HG03442 (cell line): ENCODE measurements around the gene DNAJB12.
"Not testable (repeated sequence)": the region's sequence is repeated elsewhere in the genome, so short reads cannot be mapped to it uniquely, and the experiment has no call there.

ENCODE experiments used
- ATAC-seq: cut with Tn5 transposase; IDR thresholded peaks from one replicate; pipeline ENCODE4 v1.9.1; 2021; ENCODE audit warnings: mild to moderate bottlenecking, moderate library complexity; ENCODE audit not compliant: unreplicated experiment

Gene DNAJB12

DNA sequence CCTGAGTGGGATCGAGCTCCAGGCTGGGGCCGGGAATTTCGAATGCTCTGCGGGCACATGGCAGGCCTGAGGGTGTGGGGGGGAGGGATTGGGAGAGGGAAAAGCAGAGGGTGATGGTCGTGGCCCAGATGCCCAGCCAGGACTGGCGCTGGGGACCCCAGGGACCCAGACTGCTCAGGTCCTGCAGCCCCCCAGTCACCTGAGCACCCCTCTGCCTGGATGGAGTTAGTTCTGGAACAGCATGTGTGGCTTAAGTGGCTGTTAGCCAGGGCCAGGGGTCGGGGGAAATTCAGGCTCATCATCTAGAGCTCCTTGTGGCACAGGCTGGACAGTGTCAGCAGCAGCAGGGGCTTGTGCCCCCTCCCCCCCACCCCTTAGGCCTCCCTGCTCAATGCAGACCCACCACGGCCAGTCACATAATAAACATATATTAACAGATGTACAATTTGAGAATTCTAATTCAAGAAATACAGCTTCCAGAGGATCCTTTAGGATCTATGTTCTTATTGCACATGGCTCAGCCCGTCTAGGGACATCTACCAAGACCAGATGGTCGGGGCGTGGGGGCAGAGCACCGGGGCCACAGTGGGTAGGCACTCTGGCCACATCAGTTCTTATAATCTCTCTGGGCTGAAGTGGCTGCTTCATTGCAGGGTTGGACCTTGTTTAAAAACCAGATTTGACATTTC is 22.2 kb downstream of the DNAJB12 start:
- ATAC-seq = no peak

DNA sequence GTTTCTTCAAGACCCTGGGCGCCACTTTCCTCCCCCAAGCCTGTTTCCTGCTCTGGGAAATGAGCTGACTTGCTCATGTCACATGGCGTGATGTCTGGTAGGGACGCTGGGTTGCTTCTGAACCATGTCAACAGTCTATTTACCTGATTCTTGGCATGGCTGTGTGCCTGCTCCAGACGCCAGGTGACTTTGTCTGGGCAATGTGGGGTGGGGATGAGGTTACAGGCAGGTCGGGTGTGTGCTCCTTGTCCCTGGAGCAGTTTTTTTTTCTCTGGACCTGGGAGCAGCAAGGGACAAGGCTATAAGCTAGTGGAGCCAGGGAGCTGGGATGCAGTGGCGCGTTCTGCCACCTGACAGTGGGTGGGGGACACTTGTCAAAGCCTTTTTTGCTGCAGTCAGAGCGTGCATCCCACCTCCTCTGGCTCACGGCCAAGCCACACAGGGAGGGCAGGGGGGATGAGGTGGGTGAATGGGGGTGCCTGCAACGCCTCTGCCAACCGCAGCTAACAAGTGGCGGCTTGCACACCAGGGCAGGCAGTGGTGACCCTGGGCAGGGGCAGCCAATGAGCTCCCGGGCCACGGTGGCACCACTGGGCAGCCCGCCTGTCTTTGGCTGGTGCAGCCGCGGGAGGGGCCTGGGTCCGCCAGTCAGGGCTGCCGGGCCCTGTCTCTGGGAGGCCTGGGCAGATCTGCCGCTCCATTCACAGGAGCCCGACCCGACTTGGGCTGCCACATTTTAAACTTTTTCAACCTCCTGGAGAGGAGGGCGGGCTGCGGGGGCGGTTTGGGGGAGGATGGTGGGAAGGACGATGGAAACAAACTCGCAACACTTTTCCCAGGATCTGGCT is 22.9 kb downstream of the DNAJB12 start:
- peak; percentile 33 for ATAC-seq

DNA sequence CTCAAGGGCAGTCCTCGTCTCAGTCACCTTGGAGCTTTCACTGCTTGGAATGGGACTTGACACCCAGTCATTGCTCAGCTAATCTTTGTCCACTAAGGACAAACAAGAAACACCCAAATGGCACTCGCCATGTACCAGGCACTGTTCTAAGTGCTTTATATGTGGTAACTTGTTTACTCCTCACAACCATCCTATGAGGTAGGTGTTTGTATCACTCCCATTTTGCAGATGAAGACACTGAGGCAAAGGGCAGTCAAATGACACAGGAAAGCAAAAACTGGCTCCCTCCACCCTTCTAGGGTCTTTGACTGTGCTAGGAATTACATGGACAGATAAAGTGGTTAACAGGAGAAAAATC is 24.7 kb downstream of the DNAJB12 start:
- no peak for ATAC-seq

DNA sequence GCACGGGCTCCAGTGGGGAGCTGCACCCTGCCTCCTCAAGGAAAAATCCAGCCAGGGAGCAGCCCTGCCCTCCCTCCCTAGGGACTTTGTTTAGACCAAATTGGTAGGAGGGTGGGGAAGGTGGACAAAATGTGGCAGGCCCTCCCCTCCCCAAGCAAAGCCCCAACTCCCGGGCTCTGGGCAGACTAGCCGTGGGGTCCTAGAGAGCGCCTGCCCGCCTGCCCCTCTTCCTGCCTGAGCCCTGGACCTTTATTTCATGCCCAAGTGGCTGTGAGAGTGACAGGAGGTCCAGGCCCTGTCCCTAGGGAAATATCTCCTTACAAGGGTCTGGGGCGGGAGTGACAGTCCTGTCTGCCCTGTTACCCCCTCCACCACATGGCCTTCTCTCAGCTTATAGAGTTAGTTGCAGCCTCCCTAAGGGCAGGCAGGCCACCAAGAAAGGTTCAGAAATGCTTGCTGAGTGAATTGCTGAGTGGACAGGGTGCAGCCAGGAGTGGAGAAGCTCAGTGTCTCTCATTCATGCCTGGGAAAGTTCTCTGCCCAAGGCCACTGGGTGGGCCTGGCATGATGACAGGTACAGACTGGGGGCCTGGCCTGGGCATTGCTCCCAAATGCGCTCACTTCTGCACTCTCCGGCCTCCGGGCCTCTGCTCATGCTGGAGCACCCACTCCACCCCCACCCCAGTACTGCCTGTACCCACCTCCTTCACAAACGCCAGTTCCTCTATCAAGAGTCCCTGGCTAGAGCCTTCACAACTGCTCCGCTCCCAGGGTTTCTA is 25.2 kb downstream of the DNAJB12 start:
- no peak for ATAC-seq

DNA sequence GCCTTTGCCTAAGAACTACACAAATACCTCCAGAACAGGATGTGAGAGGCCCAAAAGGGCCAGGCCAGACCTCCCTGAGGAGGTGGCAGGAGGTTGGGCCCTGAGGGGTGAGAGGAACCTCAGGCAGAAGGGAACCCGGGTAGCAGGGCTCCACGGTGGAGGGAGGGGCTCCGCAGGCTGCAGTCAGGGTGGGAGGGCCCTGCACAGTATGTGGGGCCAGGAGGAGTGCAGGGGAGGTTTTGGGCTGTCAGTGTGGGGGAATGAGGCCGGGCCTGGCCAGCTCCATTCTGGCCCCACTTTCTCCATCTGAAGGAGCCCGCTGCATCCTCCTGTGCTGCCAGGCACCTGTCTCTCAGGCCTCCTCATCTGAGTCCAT is 25.9 kb downstream of the DNAJB12 start:
- ATAC-seq = no peak

DNA sequence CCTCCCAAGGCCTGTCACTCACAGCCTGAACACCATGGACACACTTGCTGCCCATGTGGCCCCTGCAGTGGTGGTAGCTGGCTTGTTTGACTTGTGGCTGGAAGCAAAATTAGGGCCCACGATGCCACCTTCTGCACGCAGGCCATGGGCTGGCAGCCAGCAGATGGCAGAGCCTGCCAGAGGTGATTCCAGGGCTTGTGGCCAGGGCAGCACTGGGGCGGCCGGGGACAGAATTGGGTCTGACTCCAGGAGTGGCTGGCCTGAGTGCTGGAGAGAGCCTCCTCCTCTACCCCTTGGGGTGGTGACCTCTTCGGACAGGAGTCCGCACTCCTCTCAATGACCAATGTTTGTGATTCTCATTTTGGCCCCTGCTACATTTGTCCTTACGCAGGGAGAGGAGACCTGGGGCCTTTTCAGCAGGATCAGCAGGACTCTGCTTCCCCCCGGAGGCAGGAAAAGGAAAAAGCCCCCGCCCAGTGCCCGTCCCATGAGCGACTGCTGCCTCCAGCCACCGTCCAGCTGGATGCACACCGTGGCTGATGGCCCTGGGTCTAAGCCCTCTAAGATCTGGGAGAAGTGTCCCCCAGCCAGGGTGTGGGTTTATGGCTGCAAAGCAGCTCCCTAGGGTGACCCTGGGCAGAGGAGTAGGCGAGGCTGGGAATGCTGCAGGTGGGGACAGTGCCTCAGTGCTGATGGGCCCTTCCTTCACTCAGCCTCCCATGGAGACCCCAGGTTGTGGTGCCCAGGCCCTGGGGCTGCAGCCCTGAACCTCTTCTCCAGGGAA is 26.5 kb downstream of the DNAJB12 start:
- ATAC-seq = no peak

DNA sequence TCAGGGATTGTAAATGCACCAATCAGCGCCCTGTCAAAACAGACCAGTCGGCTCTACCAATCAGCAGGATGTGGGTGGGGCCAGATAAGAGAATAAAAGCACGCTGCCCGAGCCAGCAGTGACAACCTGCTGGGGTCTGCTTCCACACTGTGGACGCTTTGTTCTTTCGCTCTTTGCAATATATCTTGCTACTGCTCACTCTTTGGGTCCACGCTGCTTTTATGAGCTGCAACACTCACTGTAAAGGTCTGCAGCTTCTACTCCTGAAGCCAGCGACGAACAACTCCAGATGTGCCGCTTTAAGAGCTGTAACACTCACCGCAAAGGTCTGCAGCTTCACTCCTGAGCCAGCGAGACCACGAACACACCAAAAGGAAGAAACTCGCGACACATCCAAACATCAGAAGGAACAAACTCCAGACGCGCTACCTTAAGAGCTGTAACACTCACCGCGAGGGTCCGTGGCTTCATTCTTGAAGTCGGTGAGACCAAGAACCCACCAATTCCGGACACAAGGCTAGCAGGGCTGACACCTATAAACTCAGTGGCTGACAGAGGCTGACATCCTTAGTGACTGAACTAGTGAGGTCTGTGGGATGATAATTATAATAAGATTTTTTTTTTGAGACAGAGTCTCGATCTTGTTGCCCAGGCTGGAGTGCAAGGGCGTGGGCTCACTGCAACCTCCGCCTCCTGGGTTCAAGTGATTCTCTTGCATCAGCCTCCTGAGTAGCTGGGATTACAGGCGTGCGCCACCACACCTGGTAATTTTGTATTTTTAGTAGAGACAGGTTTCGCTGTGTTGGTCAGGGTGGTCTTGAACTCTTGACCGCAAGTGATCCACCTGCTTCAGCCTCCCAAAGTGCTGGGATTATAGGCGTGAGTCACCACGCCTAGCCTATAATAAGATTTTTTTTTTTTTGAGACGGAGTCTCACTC is 27.8 kb downstream of the DNAJB12 start:
- ATAC-seq = not testable (repeated sequence)

DNA sequence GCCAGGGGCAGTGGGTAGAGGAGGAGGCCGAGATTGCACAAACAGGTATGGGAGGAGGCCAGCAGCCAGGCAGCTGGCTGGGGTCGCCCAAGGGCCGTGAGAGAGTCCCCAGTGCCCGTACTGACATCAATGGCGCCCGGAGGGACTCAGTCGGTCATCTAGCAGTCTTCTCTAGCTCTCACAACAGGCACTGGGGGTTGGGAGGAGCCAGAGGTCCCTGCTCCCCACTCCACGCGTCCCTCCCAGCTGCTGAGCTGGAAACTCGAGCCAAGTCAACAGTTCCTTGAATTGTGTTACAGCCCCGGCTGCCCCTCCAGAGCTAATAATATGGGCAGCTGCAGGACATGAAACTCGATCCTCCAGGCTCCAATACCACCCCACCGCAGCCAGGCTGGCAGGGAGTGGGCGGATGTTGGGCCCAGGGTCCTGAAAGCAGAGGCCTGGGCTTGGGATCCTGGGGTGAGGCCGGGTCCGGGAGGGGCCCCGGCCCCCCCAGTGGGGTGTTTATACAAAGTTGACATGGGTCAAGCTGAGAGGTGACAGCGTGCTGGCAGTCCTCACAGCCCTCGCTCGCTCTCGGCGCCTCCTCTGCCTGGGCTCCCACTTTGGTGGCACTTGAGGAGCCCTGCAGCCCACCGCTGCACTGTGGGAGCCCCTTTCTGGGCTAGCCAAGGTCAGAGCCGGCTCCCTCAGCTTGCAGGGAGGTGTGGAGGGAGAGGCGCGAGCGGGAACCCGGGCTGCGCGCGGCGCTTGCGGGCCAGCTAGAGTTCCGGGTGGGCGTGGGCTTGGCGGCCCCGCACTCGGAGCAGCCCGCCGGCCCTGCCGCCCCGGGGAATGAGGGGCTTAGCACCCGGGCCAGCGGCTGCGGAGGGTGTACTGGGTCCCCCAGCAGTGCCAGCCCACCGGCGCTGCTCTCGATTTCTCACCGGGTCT is 29.2 kb downstream of the DNAJB12 start:
- not testable (repeated sequence) for ATAC-seq

DNA sequence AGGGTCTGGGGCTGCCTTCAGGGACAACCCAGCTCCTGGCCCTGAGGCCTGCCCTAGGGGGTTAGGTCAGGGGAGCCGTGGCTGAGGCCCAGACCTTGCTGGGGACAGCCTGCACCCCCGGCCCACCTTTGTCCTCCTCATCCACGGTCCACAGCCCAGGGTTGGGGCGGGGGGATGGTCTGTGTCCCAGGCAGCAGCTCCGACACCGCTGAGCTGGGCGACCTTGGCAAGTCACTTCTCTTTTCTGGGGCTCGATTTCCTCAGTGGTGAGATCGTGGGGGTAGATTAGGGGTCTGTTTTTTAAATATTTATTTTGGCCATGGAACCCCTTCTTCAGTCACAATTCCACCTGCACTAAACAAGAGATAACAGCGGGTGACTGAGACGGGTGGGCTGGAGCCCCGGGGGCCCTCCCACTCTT is 30.9 kb downstream of the DNAJB12 start:
- ATAC-seq = no peak

DNA sequence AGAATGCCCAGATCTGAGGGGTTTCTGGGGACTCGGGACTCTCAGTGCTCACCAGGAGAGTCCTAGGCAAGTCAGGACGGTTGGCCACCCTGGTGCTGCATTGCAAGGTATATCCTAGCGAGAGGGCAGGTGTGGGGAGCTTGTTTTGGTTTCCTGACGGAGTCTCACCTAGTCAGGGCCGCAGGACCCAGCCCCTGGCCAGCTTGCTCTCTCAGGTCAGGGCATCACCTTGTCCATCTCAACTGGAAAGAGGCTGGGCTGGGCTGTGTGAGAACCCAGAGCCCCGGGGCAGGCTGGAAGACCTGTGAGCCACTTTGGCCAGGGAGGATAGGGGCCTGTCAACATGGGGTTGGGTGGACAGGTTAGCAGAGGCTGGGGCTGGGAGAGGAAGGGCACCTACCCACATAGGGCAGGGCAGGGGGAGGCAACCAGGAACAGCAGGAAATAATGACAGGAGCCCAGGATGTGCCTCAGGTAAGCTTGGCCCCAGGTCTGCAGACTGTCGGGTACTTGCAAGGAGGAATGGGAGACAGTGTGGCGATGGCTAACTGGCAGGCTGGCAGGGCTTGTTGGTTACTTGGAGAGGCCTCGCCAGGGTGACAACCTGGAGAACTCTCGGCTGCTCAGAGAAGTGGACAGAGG is 31.5 kb downstream of the DNAJB12 start:
- ATAC-seq = no peak

DNA sequence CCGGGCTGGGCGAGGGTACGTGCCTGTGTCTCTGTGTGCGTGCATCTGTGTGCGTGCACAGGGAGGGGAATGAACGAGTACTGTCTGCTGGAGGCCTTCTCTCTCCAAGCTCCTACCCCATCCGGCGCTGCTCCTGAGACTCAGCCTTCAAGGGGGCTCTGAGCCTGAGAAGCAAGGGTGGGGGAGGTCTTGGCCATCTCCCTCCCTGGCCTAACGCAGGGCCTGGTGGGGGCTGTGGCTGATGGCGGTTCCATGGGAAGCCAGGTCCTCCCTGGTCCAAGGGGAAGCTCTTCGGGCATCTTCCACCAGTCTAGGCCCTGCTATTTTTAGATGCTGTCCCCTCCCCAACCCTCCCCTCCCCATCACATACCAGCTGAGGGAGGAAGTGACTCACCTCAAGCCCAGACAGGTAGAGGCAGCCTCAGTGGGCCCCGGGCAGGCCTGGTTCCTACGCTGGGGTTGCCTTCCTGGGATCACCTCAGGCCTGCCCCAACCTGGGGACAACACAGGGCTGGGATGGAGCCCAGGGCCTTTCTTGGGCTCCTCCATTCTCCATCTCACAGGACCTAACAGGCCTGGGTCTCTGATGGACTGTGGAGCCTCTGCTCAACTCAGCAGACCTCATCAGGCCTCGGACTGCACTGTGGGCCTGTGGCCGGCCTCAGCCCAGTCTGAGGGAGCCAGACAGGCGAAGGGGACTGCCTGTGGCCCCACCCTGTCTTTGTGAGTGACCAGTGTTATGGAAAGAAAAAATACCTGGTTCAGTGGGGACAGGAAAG is 32.2 kb downstream of the DNAJB12 start:
- ATAC-seq = no peak

DNA sequence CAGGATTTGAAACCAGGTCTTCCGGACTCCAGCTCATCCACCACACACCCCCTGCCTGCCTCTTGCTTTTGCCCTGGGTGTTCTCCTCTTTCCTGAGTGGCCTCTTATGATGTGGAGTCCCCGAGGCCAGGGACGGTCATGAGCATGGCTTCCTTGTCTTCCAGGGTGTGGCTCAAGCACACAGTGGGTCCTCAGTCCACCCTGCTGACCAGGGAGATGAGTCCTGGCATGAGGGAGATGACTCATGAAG is 32.8 kb downstream of the DNAJB12 start:
- no peak for ATAC-seq

DNA sequence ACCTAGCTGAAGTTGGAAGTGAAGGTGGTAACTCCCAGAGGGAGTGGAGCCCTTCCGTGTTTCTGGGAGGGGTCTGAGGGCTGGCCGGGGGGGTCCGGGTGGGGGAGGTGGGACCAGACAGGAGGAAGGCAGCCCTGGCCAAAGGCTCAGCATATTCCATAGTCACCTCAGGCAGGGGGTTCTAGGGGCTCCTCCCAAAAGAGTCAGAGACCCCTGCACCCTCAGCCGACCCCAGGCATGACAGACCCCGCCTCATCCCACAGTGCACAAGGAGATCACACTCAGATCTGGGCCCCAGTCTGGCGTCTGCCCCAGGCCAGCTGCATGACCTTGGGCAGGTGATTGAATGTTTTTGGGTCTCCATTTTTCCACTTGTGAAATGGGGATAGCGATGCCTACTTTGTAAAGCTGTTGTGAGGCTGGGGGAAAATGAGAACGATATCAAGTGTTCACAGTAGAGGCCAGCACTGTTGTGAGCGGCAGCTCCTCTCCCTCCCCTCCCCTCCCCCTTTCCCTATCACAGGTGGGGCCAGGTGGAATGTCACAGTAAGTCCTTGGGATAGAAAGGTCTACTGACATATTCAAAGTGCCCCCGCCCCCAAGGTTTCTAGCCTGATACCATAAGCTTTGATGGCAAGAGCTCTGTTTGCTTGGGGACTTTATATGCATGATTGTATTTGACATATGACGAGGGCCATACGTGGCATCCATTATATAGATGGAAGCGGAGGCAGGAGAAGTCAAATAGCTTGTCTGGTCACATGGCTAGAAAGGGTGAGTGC is 33.3 kb downstream of the DNAJB12 start:
- ATAC-seq = no peak

DNA sequence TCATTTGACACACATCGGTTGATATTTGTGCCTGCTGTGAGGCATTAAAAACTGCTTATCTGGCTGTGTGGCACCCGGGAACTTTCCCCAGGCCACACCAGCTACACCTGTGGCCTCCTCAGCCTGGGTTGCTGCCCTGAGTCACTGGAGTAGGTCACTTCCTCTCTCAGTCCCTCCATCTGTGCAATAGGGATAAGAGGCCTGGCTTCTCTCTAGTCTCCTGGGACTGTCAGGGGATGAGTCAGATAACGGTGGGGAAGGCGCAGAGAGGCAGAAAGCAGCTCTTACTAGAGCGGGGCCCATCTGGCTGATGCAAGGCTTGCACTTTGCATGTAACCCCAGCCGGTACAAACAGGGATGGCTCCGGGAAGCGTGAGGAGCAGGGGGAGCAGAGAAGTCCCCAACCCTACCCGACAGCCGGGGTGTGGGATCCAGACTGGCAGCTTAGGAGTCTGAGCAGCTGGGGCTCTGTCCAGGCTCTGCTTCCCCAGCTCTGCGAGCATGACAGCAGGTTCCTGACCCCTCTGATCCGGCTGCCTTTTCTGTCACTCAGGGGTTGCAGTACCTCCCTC is 34.0 kb downstream of the DNAJB12 start:
- peak; percentile 58 for ATAC-seq

DNA sequence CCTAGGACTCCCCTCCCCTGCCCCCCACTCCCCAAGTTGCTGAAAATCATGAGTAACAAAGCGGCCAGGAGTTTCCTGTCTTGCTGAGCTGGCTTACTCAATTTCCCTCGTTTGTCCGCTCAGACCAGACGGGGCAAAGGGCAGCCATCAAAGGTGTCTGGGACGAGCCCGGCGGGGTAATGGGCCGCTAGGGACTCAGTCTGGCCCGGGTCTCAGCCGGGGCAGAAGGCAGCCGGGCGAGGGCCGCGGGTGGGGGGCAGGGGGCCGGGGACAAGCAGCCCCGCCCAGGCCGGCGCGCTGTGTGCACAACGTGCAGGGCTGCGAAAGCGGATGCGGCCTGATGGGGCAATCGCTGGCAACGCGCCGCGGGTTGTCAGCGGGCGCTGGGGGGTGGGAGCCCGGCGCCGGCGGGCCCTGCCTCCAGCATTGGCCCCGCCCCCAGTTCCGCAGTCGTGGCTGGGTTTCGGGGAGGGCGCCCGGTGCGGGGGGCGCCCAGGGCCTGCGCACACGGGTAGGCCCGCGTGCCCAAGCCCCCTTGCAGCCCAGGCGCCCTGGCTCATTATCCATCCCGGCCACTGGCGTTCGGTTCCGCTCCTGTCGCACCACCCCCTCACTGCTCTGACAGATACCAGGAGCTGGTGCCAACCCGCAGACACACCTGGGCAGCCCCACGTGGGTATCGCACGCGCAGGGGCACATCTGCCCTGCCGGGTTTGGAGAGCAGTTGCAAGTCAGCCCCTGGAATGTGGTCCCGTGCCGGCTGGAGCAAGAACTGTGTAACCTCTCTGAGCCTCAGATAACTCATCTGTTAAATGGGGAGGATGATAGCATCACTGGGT is 35.1 kb downstream of the DNAJB12 start:
- ATAC-seq = peak; percentile 46
